GM12878 (cell line): ENCODE results near the gene RPS6KA3. TPM values are rescaled to one million over a fixed set of nuclear protein-coding genes. Genes with fewer than 3 reads are reported as not detected.

Source experiments
- ATAC-seq: fragments of 200-7000 bp; cut with Tn5 transposase; 3 replicates; pipeline ENCODE4 v1.9.1; 2020; ENCODE audit warnings: mild to moderate bottlenecking, moderate library complexity
- BruUV-seq: library from RNA; stranded (reverse); fragments of 400-500 nt; replicated peaks from 2 replicates; lab custom pipeline; 2021; lab: Mats Ljungman, UMichigan
- CTCF ChIA-PET: fragments of 300-600 bp; sonication (Branson Sonifier 250); formaldehyde crosslinking; extraction: SDS; loops from one replicate; lab custom pipeline; 2021; ENCODE audit warnings: inconsistent platforms; lab: Yijun Ruan, JAX
- POLR2A ChIA-PET: fragments of 350-600 bp; formaldehyde crosslinking; extraction: SDS; loops from one replicate; lab custom pipeline; 2021; ENCODE audit warnings: inconsistent platforms; lab: Charles Lee
- RAD21 ChIA-PET: fragments of 300-600 bp; sonication (Branson Sonifier 250); formaldehyde crosslinking; loops from one replicate; lab custom pipeline; 2023; ENCODE audit warnings: antibody characterized with exemption; ENCODE audit not compliant: unreplicated experiment; lab: Charles Lee
- SMC1A ChIA-PET: fragments of 300-600 bp; sonication (Branson Sonifier 250); formaldehyde crosslinking; loops from one replicate; lab custom pipeline; 2023; ENCODE audit not compliant: unreplicated experiment, uncharacterized antibody; lab: Charles Lee
- DNase-seq: peaks from one replicate; pipeline ENCODE4 v3.0.0-alpha.2; 2011; ENCODE audit warnings: low read depth, low spot score
- FAIRE-seq: peaks from 3 replicates; lab custom pipeline; 2011; peaks lifted over from hg19 to GRCh38; lab: Jason Lieb, UNC
- H2AFZ ChIP-seq: 2 replicates; pipeline ENCODE4 v1.6.0; 2011; ENCODE audit warnings: low read depth, low read length, control low read depth; ENCODE audit not compliant: control insufficient read depth
- H3K27ac ChIP-seq: 2 replicates; pipeline ENCODE4 v1.5.1; 2011; ENCODE audit warnings: control low read depth; ENCODE audit not compliant: control insufficient read depth, insufficient read depth
- H3K27me3 ChIP-seq, 2 experiments: replicated peaks in 1 of 2; 2 replicates each; pipeline versions ENCODE4 v1.6.0 to v1.6.1; 2011; ENCODE audit warnings: low read length in 1 of 2; ENCODE audit not compliant: control insufficient read depth in 2 of 2, insufficient read depth in 2 of 2
- H3K36me3 ChIP-seq, 2 experiments: 2 replicates each; pipeline ENCODE4 v1.5.1; 2011; ENCODE audit warnings: low read length in 1 of 2; ENCODE audit not compliant: control insufficient read depth in 2 of 2, insufficient read depth in 2 of 2
- H3K4me1 ChIP-seq: 2 replicates; pipeline ENCODE4 v1.6.1; 2011; ENCODE audit warnings: mild to moderate bottlenecking, low read length, moderate library complexity, mixed read lengths; ENCODE audit not compliant: control insufficient read depth, insufficient read depth
- H3K4me2 ChIP-seq: 2 replicates; pipeline ENCODE4 v1.6.0; 2011; ENCODE audit warnings: control low read depth; ENCODE audit not compliant: control insufficient read depth, insufficient read depth
- H3K4me3 ChIP-seq: fragments of 200-600 bp; sonication (generic); 2 replicates; pipeline ENCODE4 v1.5.1; 2016
- H3K79me2 ChIP-seq: 2 replicates; pipeline ENCODE4 v1.6.0; 2011; ENCODE audit warnings: low read length; ENCODE audit not compliant: control insufficient read depth, insufficient read depth
- H3K9ac ChIP-seq: 2 replicates; pipeline ENCODE4 v1.8.0; 2011; ENCODE audit warnings: low read length, control low read depth, mixed read lengths; ENCODE audit not compliant: control insufficient read depth, insufficient read depth
- H3K9me3 ChIP-seq: replicated peaks from 3 replicates; pipeline ENCODE4 v1.5.1; 2011; ENCODE audit warnings: mild to moderate bottlenecking, low read length; ENCODE audit not compliant: control insufficient read depth, insufficient read depth
- H4K20me1 ChIP-seq: 2 replicates; pipeline ENCODE4 v1.6.0; 2011; ENCODE audit not compliant: control insufficient read depth, insufficient read depth
- CREB1 ChIP-seq: IDR thresholded peaks from 2 replicates; pipeline ENCODE4 v1.6.1; 2012; ENCODE audit warnings: low read depth, mild to moderate bottlenecking, inconsistent platforms
- JUNB ChIP-seq: IDR thresholded peaks from 2 replicates; pipeline ENCODE4 v1.6.1; 2016; ENCODE audit warnings: antibody characterized with exemption, mild to moderate bottlenecking
- MTA2 ChIP-seq: fragments of 450-650 bp; IDR thresholded peaks from 2 replicates; pipeline ENCODE4 v1.6.1; 2016; ENCODE audit warnings: low read depth, mild to moderate bottlenecking, moderate library complexity
- MYB ChIP-seq: fragments of 150-350 bp; IDR thresholded peaks from 2 replicates; pipeline ENCODE4 v1.6.1; 2014; ENCODE audit warnings: mild to moderate bottlenecking, low read depth, low read length, borderline replicate concordance
- NFXL1 ChIP-seq: fragments of 450-650 bp; IDR thresholded peaks from 2 replicates; pipeline ENCODE4 v1.6.1; 2017; ENCODE audit warnings: antibody characterized with exemption, mild to moderate bottlenecking, borderline replicate concordance
- SMAD5 ChIP-seq: IDR thresholded peaks from 2 replicates; pipeline ENCODE4 v1.6.1; 2016; ENCODE audit warnings: antibody characterized with exemption, low read depth
- STAT1 ChIP-seq: fragments of 450-650 bp; conservative IDR thresholded peaks from 2 replicates; pipeline ENCODE4 v1.6.1; 2014; ENCODE audit warnings: antibody characterized with exemption, mild to moderate bottlenecking
- SUZ12 ChIP-seq: fragments of 200-600 bp; sonication (generic); IDR thresholded peaks from one replicate; pipeline ENCODE4 v1.6.1; 2018; ENCODE audit warnings: antibody characterized with exemption, mild to moderate bottlenecking; ENCODE audit not compliant: unreplicated experiment
- WGBS: methylation state at CpG from one replicate; pipeline ENCODE4 v1.1.6; 2016; ENCODE audit warnings: low lambda C conversion rate; ENCODE audit not compliant: insufficient replicate concordance, insufficient coverage; ENCODE audit errors: missing lambda C conversion rate; 5-methylcytosine and 5-hydroxymethylcytosine counted together
- in situ Hi-C: fragments of 300-500 bp; cut with MboI; formaldehyde crosslinking; loops from 9 replicates; pipeline ENCODE4 v1.14.3; 2018; ENCODE audit warnings: mixed read lengths
- intact Hi-C: fragments of 100-400 bp; cut with micrococcal nuclease; formaldehyde crosslinking; loops from one replicate; pipeline ENCODE4 v1.14.2; 2022; ENCODE audit not compliant: unreplicated experiment
- polyA plus RNA-seq, 11 experiments: library from polyadenylated mRNA; depleted of rRNA in 4 of 11; unstranded in 6 of 11; stranded (reverse) in 5 of 11; fragments of >200 nt; fragmentation: Nextera tagmentation in 4 of 11; fragmentation: Illumina TruSeq in 1 of 11; extraction: Ambion mirVana in 4 of 11; extraction: Trizol in 1 of 11; gene quantifications; 1 replicate in 1 of 11; 2 replicates in 10 of 11; pipeline versions ENCODE4 v1.2.1 to v1.2.3, GENCODE V29; 2011 to 2016; ENCODE audit warnings: inconsistent platforms in 2 of 11, missing spikeins in 2 of 11, low read depth in 1 of 11
- total RNA-seq, 4 experiments: library from RNA; depleted of rRNA in 3 of 4; stranded (reverse); fragments of >200 nt in 3 of 4; fragmentation: Illumina TruSeq in 1 of 4; extraction: Trizol in 1 of 4; gene quantifications; 2 replicates each; pipeline versions ENCODE4 v1.2.1 to v1.2.3, GENCODE V29; 2013 to 2021
- TF ChIP-seq, protein P1 (sequence below): fragments of 450-650 bp; IDR thresholded peaks from 2 replicates; pipeline ENCODE4 v1.6.1; 2017; ENCODE audit warnings: mild to moderate bottlenecking, moderate library complexity

RPS6KA3 gene
- total and polyA plus RNA-seq, 10 of the 15 experiments (the other 5 are each of a cell fraction or from before 2014, with no cell fraction given), result 2.8 to 35.6 (median 15.8) TPM

DNA sequence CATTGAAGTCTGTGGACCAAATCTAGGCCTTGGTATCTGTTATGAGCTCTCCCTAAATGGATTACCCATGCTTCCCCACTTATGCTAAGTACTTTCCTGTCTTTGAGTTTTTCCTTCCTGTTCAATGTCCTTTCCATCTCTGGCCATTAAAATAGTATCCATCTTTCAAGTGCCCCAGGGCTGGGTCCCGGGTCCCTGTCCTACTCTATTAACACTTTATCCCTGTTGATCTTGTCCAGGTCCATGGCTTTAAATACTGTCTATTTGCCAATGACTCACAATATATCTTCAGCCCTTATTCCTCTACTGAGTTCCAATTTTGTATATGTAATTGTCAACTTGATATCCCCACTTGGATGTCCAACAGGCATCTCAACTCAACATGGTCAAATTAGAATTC is 17.7 kb upstream of the RPS6KA3 start:
- ChIA-PET RAD21 (no interaction called here), SMC1A (no interaction called here), CTCF (no interaction called here)
- DNase-seq (no peak), FAIRE-seq (no peak)
- H3K36me3 ChIP-seq, result no peaks in the 10 kb centered on the region
- no peaks in the 10 kb centered on the region; the same call in 2 of the 3 replicates for H3K9me3 ChIP-seq
- intact Hi-C loops, result no loop called here
- H3K4me1 ChIP-seq, result no peaks in the 10 kb centered on the region
- H3K4me2 ChIP-seq, result no peak overlapping the region
- no peak overlapping the region for H2AFZ ChIP-seq
- 0% methylated on average over 1 of the region's 1 CpG for WGBS
- no peak overlapping the region for H3K27ac ChIP-seq
- H3K27me3 ChIP-seq, result no peaks in the 10 kb centered on the region; a peak in 2 of 4 replicates
- in situ Hi-C loops, result no loop called here
- no peak overlapping the region for H3K9ac ChIP-seq
- TF ChIP-seq MTA2 (no peak), STAT1 (no peak)
- TF ChIP-seq, all 136 proteins: peak for 0
- no peaks in the 10 kb centered on the region for H4K20me1 ChIP-seq
- POLR2A ChIA-PET, result no interaction called here
- H3K79me2 ChIP-seq, result no peaks in the 10 kb centered on the region
- no TSS peak for BruUV-seq
- no peak for ATAC-seq
- H3K4me3 ChIP-seq, result no peak overlapping the region

- Histone ChIP-seq H3K4me2 (no peak overlapping the region), H2AFZ (no peak overlapping the region), H4K20me1 (no peaks in the 10 kb centered on the region), H3K9ac (no peak overlapping the region), H3K36me3 (no peaks in the 10 kb centered on the region)
- POLR2A ChIA-PET, result no interaction called here
- BruUV-seq, result no TSS peak
- ATAC-seq, result no peak
- CTCF ChIA-PET, result no interaction called here
- SMC1A ChIA-PET, result no interaction called here
- WGBS, result 52% methylated on average over 4 of the region's 4 CpGs
- TF ChIP-seq, protein P1, sequence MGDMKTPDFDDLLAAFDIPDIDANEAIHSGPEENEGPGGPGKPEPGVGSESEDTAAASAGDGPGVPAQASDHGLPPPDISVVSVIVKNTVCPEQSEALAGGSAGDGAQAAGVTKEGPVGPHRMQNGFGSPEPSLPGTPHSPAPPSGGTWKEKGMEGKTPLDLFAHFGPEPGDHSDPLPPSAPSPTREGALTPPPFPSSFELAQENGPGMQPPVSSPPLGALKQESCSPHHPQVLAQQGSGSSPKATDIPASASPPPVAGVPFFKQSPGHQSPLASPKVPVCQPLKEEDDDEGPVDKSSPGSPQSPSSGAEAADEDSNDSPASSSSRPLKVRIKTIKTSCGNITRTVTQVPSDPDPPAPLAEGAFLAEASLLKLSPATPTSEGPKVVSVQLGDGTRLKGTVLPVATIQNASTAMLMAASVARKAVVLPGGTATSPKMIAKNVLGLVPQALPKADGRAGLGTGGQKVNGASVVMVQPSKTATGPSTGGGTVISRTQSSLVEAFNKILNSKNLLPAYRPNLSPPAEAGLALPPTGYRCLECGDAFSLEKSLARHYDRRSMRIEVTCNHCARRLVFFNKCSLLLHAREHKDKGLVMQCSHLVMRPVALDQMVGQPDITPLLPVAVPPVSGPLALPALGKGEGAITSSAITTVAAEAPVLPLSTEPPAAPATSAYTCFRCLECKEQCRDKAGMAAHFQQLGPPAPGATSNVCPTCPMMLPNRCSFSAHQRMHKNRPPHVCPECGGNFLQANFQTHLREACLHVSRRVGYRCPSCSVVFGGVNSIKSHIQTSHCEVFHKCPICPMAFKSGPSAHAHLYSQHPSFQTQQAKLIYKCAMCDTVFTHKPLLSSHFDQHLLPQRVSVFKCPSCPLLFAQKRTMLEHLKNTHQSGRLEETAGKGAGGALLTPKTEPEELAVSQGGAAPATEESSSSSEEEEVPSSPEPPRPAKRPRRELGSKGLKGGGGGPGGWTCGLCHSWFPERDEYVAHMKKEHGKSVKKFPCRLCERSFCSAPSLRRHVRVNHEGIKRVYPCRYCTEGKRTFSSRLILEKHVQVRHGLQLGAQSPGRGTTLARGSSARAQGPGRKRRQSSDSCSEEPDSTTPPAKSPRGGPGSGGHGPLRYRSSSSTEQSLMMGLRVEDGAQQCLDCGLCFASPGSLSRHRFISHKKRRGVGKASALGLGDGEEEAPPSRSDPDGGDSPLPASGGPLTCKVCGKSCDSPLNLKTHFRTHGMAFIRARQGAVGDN, result no peak
- TF ChIP-seq JUNB, result no peak
- no peak for TF ChIP-seq MYB
- TF ChIP-seq SMAD5, result no peak
- no peak for TF ChIP-seq NFXL1
- TF ChIP-seq CREB1, result no peak
- TF ChIP-seq SUZ12, result no peak
- TF ChIP-seq, all 136 proteins: peak for 0
- Histone ChIP-seq H3K79me2 (no peaks in the 10 kb centered on the region), H3K4me1 (no peaks in the 10 kb centered on the region), H3K27ac (no peak overlapping the region), H3K27me3 (no peaks in the 10 kb centered on the region; a peak in 2 of 4 replicates), H3K9me3 (no peaks in the 10 kb centered on the region), H3K4me3 (no peak overlapping the region)
- in situ Hi-C loops, result no loop called here
- FAIRE-seq, result no peak
- intact Hi-C loops, result no loop called here
- RAD21 ChIA-PET, result no interaction called here
- DNase-seq, result no peak
Measured at GRCh38 chrX:20280938-20281337, 14.2 kb upstream of the RPS6KA3 start.
